Measurements from ENCODE around the gene TPST2. TPM values are rescaled to one million over a fixed set of nuclear protein-coding genes. Genes with fewer than 3 reads are reported as not detected.

Gene TPST2
- total and polyA plus RNA-seq, 2 of the 4 experiments (the other 2 are of a cell fraction): 42.5 to 63.6 TPM

DNA sequence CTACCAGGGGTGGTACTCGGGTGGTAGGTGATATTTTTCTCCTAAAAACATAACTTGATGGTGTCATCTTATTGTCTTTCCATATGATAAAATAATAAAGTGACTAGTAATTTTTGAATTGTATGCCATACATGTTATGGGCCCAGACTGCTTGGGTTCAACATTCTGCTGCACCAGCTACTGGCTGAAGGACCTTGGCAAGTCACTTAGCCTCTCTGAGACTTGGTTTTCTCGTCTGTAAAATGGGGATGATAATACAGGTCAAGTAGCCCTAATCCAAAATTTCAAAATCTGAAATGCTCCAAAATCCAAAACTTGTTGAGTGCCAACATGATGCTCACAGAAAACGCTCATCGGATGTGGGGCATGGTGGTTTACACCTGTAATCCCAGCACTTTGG, 42.1 kb downstream of the TPST2 start:
- no peak overlapping the region for H2BK15ac ChIP-seq (ENCODE audit: low read depth, low read length)
- no CpG with 5 or more reads among the region's 4 CpGs for WGBS, 2 experiments (ENCODE audit: extremely low coverage in 2 of 2, insufficient read length in 1 of 2)
- ChIA-PET POLR2A (ENCODE audit: unreplicated experiment) (no interaction called here), CTCF (no interaction called here)
- H3K79me1 ChIP-seq (ENCODE audit: low read depth in 1 of 2, low read length in 2 of 2): peaks cover 40 to 84% of the 10 kb centered on the region in 2 experiments
- H4K8ac ChIP-seq (ENCODE audit: low read depth in 2 of 2, low read length in 2 of 2): no peak overlapping the region
- no peak overlapping the region for H3K56ac ChIP-seq (ENCODE audit: extremely low read depth, insufficient read depth, low read length)
- no peak overlapping the region for H3K18ac ChIP-seq (ENCODE audit: low read depth, low read length)
- intact Hi-C loops (cut with micrococcal nuclease): no loop called here
- no peak overlapping the region for H4K5ac ChIP-seq (ENCODE audit: low read depth, low read length)
- H3K9me1 ChIP-seq (ENCODE audit: insufficient read depth, low read length): peaks cover 28% of the 10 kb centered on the region
- ATAC-seq (ENCODE audit: low read depth) (no peak), DNase-seq (no peak)
- TF ChIP-seq MAZ (IDR thresholded peaks at IDR 0.05; ENCODE audit: borderline replicate concordance, low read depth, low read length): no peak
- TF ChIP-seq RCOR1 (IDR thresholded peaks at IDR 0.05; ENCODE audit: insufficient replicate concordance, low read length): no peak
- no peak overlapping the region for H2BK5ac ChIP-seq (ENCODE audit: low read depth, low read length, poor library complexity, severe bottlenecking)
- no peaks in the 10 kb centered on the region for H3K27me3 ChIP-seq (ENCODE audit: control insufficient read depth, insufficient read depth, low read length)
- H4K20me1 ChIP-seq (ENCODE audit: insufficient read depth, low read length): no peaks in the 10 kb centered on the region
- H2BK120ac ChIP-seq (ENCODE audit: low read depth, low read length): no peak overlapping the region
- 0 out of 2 replicates have a peak overlapping the region, but pooled peaks have one; percentile 7 for H3K4ac ChIP-seq (ENCODE audit: low read depth, low read length)
- no peak overlapping the region for H3K4me3 ChIP-seq (ENCODE audit: insufficient read depth, low read depth, low read length)
- no peak overlapping the region for H3K9ac ChIP-seq (ENCODE audit: low read depth, low read length)
- H4K91ac ChIP-seq (ENCODE audit: insufficient read depth, low read depth, low read length): no peak overlapping the region
- H3K36me3 ChIP-seq (ENCODE audit: control insufficient read depth, insufficient read depth, low read length): no peaks in the 10 kb centered on the region; the same call in 1 of the 2 replicates
- H2AFZ ChIP-seq (replicated peaks; ENCODE audit: low read length, poor library complexity): no peak overlapping the region
- in situ Hi-C loops (cut with MboI; ENCODE audit: low sequenced_read_pairs): no loop called here
- peaks cover 21% of the 10 kb centered on the region for H3K4me1 ChIP-seq (ENCODE audit: control insufficient read depth, insufficient read depth, low read length)
- H2BK20ac ChIP-seq (ENCODE audit: low read depth, low read length): no peak overlapping the region
- H2AK9ac ChIP-seq (replicated peaks; ENCODE audit: low read depth, low read length, poor library complexity): no peak overlapping the region
- H3K14ac ChIP-seq (replicated peaks; ENCODE audit: low read depth, low read length): no peak overlapping the region
- no peak overlapping the region for H3K23ac ChIP-seq (ENCODE audit: low read depth, low read length)
- no TSS peak for BruUV-seq (replicated peaks)
- no peak overlapping the region for H2AK5ac ChIP-seq (ENCODE audit: low read depth, low read length)
- H3K9me3 ChIP-seq (ENCODE audit: control insufficient read depth, insufficient read depth, low read length): no peaks in the 10 kb centered on the region
- H3K4me2 ChIP-seq (ENCODE audit: low read depth, low read length): no peak overlapping the region
- dilution Hi-C loops (cut with HindIII; ENCODE audit: low sequenced_read_pairs, unreplicated experiment): no loop called here
- no peak overlapping the region for H3K27ac ChIP-seq (ENCODE audit: insufficient read depth, low read length)
